HL-60 (cell line): Measurements from ENCODE around the gene SLC43A1.

Source experiments
- CTCF ChIP-seq: IDR thresholded peaks from one replicate; pipeline ENCODE4 v1.5.1; 2011; ENCODE audit warnings: low read length, control low read depth, inconsistent platforms; ENCODE audit not compliant: insufficient read depth
- POLR2AphosphoS5 ChIP-seq: IDR thresholded peaks from 2 replicates; pipeline ENCODE4 v1.6.1; 2012; ENCODE audit warnings: low read depth

- TF ChIP-seq POLR2AphosphoS5 (no peak; the same call in 1 of the 2 replicates), CTCF (no peak)
Measured at GRCh38 chr11:57476757-57477506, 38.6 kb downstream of the SLC43A1 start.
